NCI-H2227 (cell line): ENCODE data around the gene LONP1.

Source experiments
- DNase-seq: peaks from one replicate; lab custom pipeline; 2025; ENCODE audit not compliant: unreplicated experiment; lab: John Stamatoyannopoulos, UW

Gene LONP1

DNA sequence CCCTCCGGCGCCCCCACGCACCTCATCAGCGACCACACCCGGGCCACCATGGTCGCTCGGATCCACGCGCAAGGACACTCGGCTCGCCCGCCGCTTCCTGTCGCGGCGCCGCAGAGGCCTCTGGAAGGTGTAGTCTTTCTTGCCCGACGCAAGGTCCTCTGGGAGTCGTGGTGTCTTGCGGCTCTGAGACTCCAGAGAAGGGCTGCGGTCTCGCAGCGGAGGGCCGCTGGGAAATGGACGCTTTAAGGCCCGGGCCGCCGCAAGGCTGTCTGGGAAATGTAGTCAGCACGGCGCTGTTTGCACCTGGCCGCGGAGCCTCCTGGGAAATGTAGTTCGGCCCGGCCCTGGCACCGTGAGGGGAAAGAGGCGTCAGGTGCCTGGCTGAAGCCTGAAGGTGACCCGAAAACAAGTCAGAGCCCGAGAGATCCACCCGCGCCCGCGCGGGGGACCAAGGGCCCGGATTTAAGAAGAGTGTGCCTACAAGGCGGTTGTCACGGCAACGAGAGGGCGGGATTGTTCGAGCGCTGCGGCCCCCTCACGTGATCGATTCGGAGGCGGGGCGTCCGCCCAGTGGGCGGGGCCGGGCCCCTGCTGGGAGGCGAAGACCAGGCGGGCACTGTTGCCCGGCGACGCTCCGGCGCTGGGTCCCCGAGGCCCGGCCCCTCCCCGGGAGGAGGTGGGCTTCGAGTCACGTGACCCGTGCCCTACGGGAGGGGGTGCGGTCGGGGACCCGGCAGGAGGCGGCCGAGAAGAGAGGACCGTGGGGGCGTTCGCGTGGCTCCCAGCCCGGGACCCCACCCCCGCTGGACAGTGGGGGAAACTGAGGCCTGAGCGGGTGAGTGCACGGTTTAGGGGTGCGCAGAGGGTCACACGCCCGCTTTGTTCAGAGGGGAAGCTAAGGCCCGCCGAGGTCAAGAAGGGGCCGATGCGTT is 39.2 kb downstream of the LONP1 start, which contains the start of the genes HSD11B1L and MICOS13:
Gene HSD11B1L, plus strand, starts transcription at position 591 of the 932 bp plus-strand sequence. CDS start 3,806 bp downstream, outside the sequence.
Gene MICOS13, minus strand, starts transcription at position 80 of the 932 bp plus-strand sequence. Its CDS starts 30 bp downstream, at position 50.
- DNase-seq: peak; percentile 96

DNA sequence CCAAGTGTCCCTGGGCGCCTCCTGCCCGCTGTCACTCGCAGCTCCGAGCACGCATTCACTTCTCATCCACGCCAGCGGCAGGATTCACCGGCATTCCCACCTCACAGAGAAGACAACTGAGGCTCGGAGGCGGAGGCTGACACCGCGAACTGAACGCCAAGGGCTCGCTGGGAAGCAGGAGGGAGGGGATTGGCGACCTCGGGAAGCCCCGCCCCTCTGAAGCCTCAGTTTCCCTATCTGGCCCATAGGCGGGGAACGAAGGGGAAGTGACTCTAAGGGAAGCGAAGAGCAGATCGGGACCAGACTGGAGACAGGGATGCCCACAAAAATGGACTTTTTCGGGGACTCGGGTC is 39.9 kb downstream of the LONP1 start:
- no peak for DNase-seq

DNA sequence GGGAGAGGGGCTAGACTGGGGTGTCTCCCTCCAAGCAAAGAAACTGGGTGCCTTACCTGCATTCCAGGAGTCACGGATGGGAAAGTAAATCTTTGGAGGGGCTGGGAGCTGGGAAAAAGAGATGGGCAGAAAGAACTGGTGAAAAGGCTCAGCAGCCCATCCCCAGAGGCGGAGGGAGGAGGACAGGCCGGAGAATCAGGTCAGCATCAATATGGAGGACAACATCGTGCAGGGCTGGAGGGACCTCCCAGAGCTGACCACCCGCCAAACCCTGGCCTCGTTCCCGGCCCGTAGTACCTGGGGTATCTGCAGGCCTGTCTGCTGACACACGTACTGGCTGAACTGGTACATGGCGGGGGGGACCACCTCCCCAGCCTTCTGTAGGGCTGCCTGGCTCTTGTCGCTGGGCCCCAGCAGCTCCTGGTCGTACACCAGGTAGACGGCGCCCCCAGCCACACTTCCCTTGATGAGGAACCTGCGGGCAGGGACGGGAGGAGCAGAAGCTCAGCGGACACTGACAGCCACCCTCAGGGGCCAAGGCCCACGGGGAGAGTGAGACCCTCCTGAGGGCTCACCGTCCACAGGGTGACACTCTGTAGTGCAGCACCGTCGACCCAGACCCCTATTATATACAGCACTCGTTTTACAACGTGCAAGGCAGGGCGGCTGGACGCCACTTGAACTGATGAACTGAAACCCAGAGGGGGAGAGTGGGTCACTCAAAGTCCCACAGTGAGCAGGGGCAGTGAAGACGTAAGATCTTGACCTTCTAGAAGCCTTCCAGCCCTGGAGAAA is 40.5 kb downstream of the LONP1 start:
- DNase-seq: no peak

DNA sequence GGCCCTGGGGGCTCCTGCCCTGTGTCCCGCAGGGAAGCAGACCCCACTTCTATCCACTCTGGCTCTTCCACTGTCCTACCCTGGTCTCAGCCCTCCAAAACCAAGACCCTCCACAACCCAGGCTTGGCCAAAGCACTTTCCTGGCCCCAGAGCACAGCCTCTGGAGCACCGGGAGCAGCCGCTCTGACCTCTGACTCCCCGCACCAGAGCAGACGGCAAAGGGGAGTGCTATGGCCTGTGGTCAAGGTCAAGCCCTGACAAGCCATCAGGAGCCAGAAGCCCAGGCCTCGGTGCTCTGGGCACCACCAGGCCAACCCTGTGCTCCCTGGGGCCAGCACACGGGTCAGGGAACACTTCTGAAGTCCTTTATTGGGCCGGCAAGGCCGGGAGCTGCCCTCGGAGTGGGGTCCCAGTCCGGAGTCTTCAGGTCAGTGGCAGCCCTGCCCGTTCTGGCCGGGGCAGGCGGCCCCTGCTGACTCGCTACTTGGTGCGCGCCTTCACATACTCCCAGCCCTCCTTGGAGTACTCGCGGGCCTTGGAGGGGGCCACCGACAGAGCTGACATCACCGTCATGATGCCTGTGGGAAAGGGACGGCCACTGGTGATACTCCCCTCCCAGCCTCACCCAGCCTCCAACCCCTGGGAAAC is 41.8 kb downstream of the LONP1 start:
- no peak for DNase-seq

DNA sequence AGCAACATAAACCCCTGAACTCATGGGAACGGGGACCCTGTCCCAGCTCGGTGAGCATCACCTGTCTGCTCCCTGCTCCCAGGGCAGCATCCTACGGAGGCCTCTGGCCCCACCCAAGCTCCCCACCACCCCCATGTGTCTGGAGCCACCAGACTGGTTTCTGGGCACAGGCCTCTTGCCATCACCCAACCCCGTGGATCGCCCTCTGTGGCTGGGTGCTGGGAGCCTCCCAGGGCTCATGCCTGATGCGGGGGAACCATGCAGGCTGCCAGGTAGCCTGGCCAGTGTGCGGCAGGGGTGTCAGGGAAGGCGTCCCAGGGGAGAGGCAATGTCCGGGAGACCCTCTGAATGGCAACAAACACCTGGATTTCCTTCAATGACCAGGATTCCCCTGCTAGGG is 42.4 kb downstream of the LONP1 start:
- DNase-seq: no peak

DNA sequence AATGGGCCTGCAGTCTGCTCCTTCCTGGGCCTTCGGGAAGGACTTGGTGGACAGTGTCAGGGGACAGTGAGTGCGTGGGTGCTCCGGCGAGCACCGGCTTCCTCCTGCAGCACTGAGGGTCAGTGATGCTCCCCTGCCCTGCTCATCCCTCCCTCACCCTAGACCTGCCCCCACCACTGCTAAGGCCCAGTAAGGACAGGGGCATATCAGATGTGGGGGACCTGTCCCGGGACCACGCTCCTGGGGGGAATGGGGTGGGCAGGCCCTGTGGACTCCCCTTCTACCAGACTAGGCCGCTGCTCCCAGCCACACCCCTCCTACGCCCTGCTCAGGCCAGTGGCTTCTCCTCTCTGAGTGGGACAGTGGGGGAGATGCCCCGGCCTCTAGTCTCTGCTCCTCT is 42.8 kb downstream of the LONP1 start:
- no peak for DNase-seq

DNA sequence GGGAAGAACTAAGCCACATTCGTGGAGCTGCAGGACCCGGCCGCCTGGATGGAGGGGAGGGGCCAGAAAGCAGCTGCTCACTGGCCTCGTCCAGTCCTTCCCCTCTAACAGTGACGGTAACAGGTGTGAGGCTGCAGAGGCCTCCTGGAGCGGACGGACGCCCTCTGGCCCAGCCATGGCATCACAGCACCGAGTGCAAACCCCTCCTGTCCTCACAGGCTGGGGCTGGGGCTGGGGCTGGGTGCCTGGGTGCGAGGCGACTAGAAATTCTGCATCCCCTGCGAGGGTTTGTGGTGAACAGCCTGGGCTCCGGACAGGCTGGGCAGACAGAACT is 43.2 kb downstream of the LONP1 start:
- DNase-seq: no peak

DNA sequence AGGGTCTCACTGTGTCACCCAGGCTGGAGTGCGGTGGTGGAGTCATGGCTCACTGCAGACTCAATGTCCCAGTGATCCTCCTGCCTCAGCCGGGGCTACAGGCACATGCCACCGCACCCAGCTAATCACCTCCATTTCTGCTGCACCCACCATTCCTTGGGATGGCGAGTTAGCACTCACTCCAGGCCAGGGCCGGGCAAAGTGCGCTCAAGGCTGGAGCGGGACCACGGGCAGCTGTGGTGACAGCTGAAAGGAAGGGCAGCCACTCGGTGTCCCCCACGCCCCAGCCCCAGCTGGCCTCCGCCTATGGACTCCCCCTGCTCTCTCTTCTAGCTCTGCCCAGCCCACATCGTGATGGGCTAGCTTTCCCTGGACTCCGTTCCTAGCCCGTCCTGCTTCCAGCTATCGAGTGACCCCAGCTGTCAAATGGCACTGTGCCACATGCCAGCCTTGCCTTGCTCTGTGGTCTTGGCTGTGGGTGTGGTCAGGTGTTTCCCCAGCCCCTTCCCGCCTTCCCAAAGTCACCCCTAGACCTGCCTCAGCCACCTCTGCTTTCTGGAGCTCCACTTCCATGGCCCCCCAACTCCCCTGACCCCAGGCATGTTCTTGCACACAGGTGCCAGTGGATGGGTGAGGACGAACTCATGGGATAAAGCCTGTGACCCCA is 43.7 kb downstream of the LONP1 start:
- no peak for DNase-seq

DNA sequence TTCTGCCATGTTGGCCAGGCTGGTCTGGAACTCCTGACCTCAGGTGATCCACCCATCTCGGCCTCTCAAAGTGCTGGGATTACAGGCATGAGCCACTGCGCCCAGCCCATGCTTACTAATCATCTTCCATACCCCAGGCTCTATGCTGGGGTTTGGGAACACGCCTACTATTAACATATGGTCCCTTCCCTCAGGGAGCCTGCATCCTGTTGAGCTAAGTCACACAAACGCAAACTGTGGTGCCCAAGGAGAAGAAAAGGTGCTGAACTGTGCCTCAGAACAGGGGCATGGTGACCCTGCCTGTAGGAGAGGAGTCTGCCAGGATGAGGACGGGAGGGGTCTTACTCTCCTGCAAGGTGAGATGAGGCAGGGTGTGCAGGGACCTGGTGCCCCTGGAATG is 45.2 kb downstream of the LONP1 start:
- DNase-seq: no peak

DNA sequence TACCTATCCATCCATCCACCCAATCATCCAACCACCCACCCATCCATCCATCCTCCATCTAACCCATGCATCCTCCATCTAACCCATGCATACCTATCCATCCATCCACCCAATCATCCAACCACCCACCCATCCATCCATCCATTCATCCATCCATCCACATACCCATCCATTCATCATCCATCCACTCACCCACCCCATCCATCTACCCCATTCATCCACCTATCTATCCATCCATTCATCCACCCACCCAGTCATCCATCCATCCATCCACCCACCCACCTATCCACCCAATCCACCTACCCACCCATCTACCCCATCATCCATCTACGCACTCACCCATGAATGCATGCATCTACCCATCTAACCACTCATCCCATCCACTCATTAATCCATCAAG is 46.2 kb downstream of the LONP1 start:
- DNase-seq: no peak

DNA sequence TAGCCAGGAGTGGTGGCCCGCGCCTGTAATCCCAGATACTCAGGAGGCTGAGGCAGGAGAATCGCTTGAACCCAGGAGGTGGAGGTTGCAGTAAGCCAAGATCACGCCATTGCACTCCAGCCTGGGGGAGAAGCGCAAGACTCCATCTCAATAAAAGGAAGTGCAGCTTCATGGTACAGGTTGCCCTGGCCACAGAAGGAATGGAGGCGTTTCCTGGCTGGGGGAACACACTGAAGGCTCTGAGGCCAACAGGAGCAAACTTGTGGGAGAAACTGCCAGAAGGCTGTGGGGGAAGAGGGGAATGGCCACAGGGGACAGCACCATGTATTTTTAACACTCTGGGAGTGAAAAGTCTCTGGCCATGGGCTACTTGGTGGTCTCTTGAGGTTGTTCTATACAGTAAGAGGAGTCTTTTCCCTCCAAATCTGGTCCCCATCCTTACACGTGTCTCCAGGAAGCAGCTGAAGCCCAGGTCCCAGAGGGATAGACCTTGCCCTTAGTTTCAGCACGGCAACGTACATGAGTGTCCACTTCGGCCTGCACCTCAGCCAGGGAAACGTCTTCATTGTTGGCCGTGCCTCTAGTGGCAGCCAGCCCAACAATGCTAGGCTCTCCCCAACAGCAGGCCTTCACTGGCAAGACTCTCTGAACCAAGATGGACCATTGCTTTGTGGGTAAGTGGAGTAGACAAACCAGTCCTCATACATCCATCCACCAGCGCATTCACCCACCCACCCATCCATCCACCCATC is 47.1 kb downstream of the LONP1 start:
- no peak for DNase-seq

DNA sequence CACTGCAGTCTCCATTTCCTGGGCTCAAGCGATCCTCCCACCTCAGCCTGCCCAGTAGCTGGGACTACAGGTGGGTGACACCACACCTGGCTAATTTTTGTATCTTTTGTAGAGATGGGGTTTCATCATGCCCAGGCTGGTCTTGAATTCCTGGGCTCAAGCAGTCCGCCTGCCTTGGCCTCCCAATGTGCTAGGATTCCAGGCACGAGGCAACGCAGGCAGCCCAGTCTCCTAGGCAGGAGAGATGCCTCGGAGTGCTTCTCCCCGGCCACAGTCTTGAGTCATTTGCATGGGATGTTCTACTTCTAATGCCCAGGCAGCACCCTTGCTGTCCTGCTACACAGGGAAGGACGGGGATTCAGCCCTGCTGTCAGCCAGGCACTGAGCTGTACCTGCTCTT is 48.3 kb downstream of the LONP1 start:
- DNase-seq: no peak

DNA sequence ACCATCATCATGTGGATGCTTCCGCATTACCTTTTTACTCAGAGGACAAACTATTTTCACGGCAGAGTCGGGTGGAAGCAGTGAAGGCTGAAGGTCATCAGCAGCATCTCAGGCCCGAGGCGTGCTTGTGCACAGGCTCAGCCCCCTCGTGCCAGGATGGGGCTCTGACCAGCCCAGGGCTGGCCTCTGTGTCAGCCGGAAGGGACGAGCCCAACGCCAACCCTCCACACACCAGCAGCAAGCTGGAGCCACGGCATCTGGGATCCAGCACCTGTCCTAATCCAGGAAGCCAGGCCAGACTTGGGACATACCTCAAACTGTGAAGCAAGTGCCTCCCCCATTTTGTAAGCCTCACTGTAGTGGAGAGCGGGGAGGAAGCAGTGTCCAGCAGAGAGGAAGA is 50.7 kb downstream of the LONP1 start:
- DNase-seq: no peak

DNA sequence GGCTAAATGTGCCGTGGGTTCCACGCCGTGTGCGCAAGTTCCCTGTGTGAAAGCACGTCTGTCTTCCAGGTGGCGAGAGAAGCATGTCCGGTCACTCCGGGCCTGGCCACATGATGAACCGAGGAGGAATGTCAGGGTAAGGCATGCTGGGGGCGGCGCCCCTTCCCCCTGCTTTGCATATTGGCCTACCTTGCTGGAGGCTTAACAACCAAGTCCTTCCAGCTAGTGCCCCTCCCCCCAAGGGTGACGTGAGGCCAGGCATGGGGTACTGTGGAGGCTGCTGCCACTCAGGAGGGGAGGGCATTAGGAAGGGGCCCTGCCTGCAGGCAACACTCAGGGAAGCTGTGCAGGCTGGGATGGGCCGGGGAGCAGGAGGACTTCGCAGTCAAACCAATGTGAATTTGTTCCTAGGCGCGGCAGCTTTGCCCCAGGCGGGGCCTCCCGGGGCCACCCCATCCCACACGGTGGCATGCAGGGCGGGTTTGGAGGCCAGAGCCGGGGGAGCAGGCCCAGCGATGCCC is 52.1 kb downstream of the LONP1 start:
- no peak for DNase-seq

DNA sequence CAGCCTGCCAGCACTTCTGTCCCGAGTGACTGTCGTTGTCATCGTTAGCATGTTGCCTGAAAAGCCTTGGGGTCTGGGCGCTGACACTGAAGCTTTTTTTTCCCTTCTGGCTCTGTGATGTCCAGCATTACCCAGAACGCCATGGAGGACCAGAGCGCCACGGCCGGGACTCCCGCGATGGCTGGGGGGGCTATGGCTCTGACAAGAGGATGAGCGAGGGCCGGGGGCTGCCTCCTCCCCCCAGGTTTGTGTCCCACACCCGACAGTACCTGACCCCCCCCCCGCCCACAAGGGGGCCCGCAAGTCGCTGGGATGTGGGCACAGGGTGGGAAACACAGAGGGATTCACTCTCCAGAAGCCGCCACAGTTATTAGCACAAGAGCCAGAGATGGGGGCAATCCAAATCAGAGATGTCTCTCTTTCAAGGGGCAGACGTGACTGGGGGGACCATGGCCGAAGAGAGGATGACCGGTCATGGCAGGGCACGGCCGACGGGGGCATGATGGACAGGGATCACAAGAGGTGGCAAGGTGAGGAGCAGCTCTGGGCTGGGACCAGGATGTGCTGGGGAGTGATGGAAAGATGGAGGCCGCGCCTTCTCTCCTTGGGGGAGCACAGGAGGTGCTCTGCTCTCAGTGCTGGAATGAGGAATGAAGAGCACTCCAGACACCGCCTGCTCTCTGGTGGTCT is 52.9 kb downstream of the LONP1 start:
- DNase-seq: no peak

DNA sequence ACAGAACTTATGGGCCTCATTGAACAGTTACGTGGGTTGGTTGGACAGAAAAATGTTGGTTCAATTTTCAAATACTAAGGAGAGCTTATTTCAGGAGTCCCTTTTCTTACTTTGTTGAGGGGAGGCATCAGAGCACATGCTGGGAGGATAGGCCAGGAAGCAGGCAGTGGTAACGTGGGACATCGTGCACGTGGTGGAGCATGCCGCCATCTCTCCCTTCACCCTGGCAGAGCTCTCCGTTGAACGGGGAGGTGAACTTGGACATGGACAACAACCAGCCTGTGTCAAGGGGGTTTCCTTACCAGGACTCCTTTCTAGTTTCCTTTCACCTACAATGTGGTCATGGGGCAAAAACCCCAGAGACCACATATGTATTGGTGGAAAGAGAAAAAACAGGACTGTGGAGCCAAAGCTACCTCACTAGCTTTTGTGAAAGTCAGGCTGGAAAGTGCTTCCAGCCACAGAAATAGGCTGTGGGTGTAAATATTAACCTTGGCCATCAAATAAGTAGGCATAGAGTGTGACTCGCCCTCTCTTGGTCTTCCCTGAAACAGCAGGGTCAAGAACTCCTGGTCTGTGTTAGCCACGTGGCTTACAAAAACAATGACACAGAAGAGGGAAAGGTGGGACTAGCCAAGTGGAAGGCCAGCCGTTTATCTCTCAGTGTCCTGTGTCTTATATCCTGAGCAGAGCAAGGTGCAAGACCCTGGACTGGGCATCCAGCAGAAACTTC is 54.0 kb downstream of the LONP1 start:
- no peak for DNase-seq

DNA sequence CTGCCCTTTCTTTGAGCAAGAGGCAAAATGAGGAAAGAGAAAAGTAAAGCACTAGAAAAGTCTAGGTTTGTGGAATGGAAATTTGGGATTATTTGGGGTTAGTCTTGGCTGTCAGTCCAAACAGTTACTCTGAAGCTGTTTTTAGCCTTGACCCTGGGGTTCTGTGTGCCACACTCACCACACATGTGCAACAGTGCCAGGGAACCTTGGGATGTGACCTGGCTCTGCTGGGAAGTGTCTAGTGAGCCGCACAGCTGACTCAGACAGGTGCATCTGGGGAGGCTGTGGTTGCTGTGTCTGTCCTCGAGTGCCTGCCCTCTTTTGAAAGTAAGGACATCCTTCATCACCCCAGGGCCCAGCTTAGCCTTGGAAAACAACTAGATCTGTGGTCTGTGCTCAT is 55.4 kb downstream of the LONP1 start:
- no peak for DNase-seq

DNA sequence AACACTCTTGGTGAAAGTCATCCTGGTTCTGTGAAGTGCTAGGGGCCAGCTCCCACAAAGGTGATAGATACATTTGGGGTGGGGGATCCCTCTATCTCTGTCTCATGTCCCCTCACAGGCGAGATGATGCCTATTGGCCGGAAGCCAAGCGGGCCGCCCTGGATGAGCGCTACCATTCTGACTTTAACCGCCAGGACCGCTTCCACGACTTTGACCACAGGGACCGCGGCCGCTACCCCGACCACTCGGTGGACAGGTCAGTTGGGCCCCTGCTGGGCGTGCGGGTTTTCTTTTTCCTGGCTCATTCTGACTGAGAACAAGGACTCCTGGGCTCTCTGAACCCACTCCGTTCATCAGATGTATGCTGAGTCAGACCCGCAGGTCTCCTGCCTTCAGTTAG is 56.0 kb downstream of the LONP1 start:
- no peak for DNase-seq

DNA sequence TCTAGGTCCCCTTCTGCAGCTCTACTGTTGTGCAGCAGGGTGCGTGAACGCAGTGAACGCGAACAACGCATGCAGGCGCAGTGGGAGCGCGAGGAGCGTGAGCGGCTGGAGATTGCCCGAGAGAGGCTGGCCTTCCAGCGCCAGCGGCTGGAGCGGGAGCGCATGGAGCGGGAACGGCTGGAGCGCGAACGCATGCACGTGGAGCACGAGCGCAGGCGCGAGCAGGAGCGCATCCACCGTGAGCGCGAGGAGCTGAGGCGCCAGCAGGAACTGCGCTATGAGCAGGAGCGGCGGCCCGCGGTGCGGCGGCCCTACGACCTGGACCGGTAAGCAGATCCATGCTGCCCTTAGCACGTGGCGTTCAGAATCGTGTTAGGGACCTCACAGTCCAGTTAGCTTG is 58.5 kb downstream of the LONP1 start:
- DNase-seq: no peak
